HepG2 (cell line): ENCODE results near the gene LYPD3. TPM values are rescaled to one million over a fixed set of nuclear protein-coding genes. Genes with fewer than 3 reads are reported as not detected.

ENCODE experiments used
- BHLHE40 ChIP-seq: IDR thresholded peaks from 2 replicates; pipeline ENCODE4 v1.6.1; 2011; ENCODE audit warnings: low read length, improper control_type of control experiment
- BRF2 ChIP-seq: sonication (generic); formaldehyde crosslinking; IDR thresholded peaks from 2 replicates; pipeline ENCODE4 v1.8.1; 2022; ENCODE audit warnings: mild to moderate bottlenecking, missing genetic modification reagents
- ETV6 ChIP-seq: sonication (generic); formaldehyde crosslinking; conservative IDR thresholded peaks from 2 replicates; pipeline ENCODE4 v1.4.0; 2020; ENCODE audit warnings: missing genetic modification reagents
- HNRNPH1 ChIP-seq: fragments of 200-400 bp; formaldehyde crosslinking; optimal IDR thresholded peaks from 2 replicates; pipeline ENCODE3; 2017; ENCODE audit warnings: mild to moderate bottlenecking, low read depth, low read length
- HNRNPUL1 ChIP-seq: fragments of 200-400 bp; formaldehyde crosslinking; IDR thresholded peaks from 2 replicates; pipeline ENCODE4 v1.6.1; 2017; ENCODE audit warnings: low read depth, mild to moderate bottlenecking, low read length, moderate library complexity
- MATR3 ChIP-seq: sonication (generic); formaldehyde crosslinking; IDR thresholded peaks from 2 replicates; pipeline ENCODE4 v1.4.0; 2020; ENCODE audit warnings: missing genetic modification reagents
- MEIS1 ChIP-seq: sonication (generic); formaldehyde crosslinking; IDR thresholded peaks from 2 replicates; pipeline ENCODE4 v1.9.0; 2021; ENCODE audit warnings: mild to moderate bottlenecking, missing genetic modification reagents, moderate library complexity, borderline replicate concordance
- MTA1 ChIP-seq: sonication (generic); formaldehyde crosslinking; IDR thresholded peaks from 2 replicates; pipeline ENCODE4 v1.4.0; 2020; ENCODE audit warnings: missing genetic modification reagents, mild to moderate bottlenecking, borderline replicate concordance
- NONO ChIP-seq, 2 experiments: fragments of 450-650 bp in 1 of 2; sonication (generic) in 1 of 2; formaldehyde crosslinking in 1 of 2; IDR thresholded peaks in 1 of 2; conservative IDR thresholded peaks in 1 of 2; 2 replicates each; pipeline versions ENCODE4 v1.6.1 to v1.8.0; 2017 to 2022; ENCODE audit warnings: mild to moderate bottlenecking in 1 of 2, missing genetic modification reagents in 1 of 2, moderate library complexity in 1 of 2
- PAXIP1 ChIP-seq: sonication (generic); formaldehyde crosslinking; conservative IDR thresholded peaks from 2 replicates; pipeline ENCODE4 v1.4.0; 2020; ENCODE audit warnings: mild to moderate bottlenecking, missing genetic modification reagents, moderate library complexity
- SMARCC2 ChIP-seq: fragments of 450-650 bp; IDR thresholded peaks from 2 replicates; pipeline ENCODE4 v1.6.1; 2017; ENCODE audit warnings: antibody characterized with exemption, mild to moderate bottlenecking
- SSRP1 ChIP-seq: IDR thresholded peaks from 2 replicates; pipeline ENCODE4 v1.6.1; 2016; ENCODE audit warnings: control low read depth
- YEATS2 ChIP-seq: sonication (generic); formaldehyde crosslinking; IDR thresholded peaks from 2 replicates; pipeline ENCODE4 v1.4.0; 2020; ENCODE audit warnings: missing genetic modification reagents, borderline replicate concordance
- YY1 ChIP-seq: IDR thresholded peaks from 2 replicates; pipeline ENCODE4 v1.6.1; 2011; ENCODE audit warnings: low read length, low read depth, moderate library complexity, mild to moderate bottlenecking; ENCODE audit not compliant: insufficient read depth, insufficient replicate concordance
- ZBTB10 ChIP-seq: sonication (generic); formaldehyde crosslinking; IDR thresholded peaks from 2 replicates; pipeline ENCODE4 v1.4.0; 2020; ENCODE audit warnings: missing genetic modification reagents, borderline replicate concordance
- ZKSCAN8 ChIP-seq: IDR thresholded peaks from 2 replicates; pipeline ENCODE4 v1.6.1; 2016; ENCODE audit warnings: borderline replicate concordance, missing genetic modification reagents, missing compliant biosample characterization
- ZMYM2 ChIP-seq: sonication (generic); formaldehyde crosslinking; IDR thresholded peaks from 2 replicates; pipeline ENCODE4 v1.8.0; 2022; ENCODE audit warnings: mild to moderate bottlenecking, missing genetic modification reagents
- ZNF124 ChIP-seq: sonication (generic); formaldehyde crosslinking; IDR thresholded peaks from 2 replicates; pipeline ENCODE4 v1.4.0; 2020; ENCODE audit warnings: missing genetic modification reagents
- ZNF558 ChIP-seq: sonication (generic); formaldehyde crosslinking; IDR thresholded peaks from 2 replicates; pipeline ENCODE4 v1.9.0; 2022; ENCODE audit warnings: mild to moderate bottlenecking, missing genetic modification reagents, borderline replicate concordance
- ZNF580 ChIP-seq: IDR thresholded peaks from 2 replicates; pipeline ENCODE4 v1.6.1; 2016; ENCODE audit warnings: low read depth, borderline replicate concordance
- ZNF841 ChIP-seq: sonication (generic); formaldehyde crosslinking; IDR thresholded peaks from 2 replicates; pipeline ENCODE4 v1.8.1; 2023; ENCODE audit warnings: missing genetic modification reagents, borderline replicate concordance
- polyA plus RNA-seq, 8 experiments: library from polyadenylated mRNA; depleted of rRNA in 3 of 8; stranded (reverse) in 7 of 8; unstranded in 1 of 8; fragments of >200 nt; fragmentation: Illumina TruSeq in 4 of 8; extraction: Trizol in 4 of 8; gene quantifications; 2 replicates each; pipeline versions ENCODE4 v1.2.1 to v1.2.3, GENCODE V29; 2011 to 2016; ENCODE audit warnings: low read depth in 4 of 8, missing spikeins in 1 of 8, mixed read lengths in 1 of 8; ENCODE audit not compliant: insufficient read depth in 1 of 8
- total RNA-seq, 5 experiments: library from RNA; depleted of rRNA; stranded (reverse); fragments of >200 nt; fragmentation: Illumina TruSeq; extraction: Trizol; gene quantifications; 2 replicates each; pipeline ENCODE4 v1.2.3, GENCODE V29; 2016; ENCODE audit warnings: low read depth in 1 of 5

Gene LYPD3
- total and polyA plus RNA-seq, 2 of the 13 experiments (the other 11 are each of a cell fraction or from before 2014, with no cell fraction given), result 0.51 to 1.5 TPM

GRCh38 chr19:43503501-43504425 lies 38.4 kb upstream of the LYPD3 start (continued):
- TF ChIP-seq ZKSCAN8 (CRISPR knock-in tag), result no peak
- TF ChIP-seq BHLHE40, result no peak
- no peak for TF ChIP-seq MTA1 (CRISPR knock-in tag)
- peak; percentile 71; the same call in 1 of the 2 replicates for TF ChIP-seq ETV6 (CRISPR knock-in tag)
- TF ChIP-seq MEIS1, result peak; percentile 63; the same call in 1 of the 2 replicates
- TF ChIP-seq ZNF580 (CRISPR knock-in tag), result no peak; the same call in 1 of the 2 replicates
- no peak for TF ChIP-seq ZNF841 (CRISPR knock-in tag)
- no peak for TF ChIP-seq HNRNPUL1
- no peak for TF ChIP-seq SSRP1 (CRISPR knock-in tag)
- TF ChIP-seq ZBTB10, result 0 out of 2 replicates have a peak, but pooled peaks have one; percentile 37
- TF ChIP-seq NONO (IDR thresholded peaks at IDR 0.05), result no peak
- TF ChIP-seq NONO (CRISPR knock-in tag; conservative IDR thresholded peaks at IDR 0.05), result no peak
- 0 out of 2 replicates have a peak, but pooled peaks have one; percentile 12 for TF ChIP-seq ZNF124 (CRISPR knock-in tag)
- TF ChIP-seq ZNF558 (CRISPR knock-in tag), result no peak
- peak; percentile 63 for TF ChIP-seq YY1
- TF ChIP-seq BRF2 (CRISPR knock-in tag), result no peak
- no peak for TF ChIP-seq MATR3 (CRISPR knock-in tag)
- TF ChIP-seq SMARCC2, result no peak
- TF ChIP-seq HNRNPH1, result no peak
- no peak; the same call in 1 of the 2 replicates for TF ChIP-seq YEATS2
- no peak for TF ChIP-seq ZMYM2 (CRISPR knock-in tag)
- peak; percentile 41; the same call in 1 of the 2 replicates for TF ChIP-seq PAXIP1 (CRISPR knock-in tag)
